Spleen (tissue), 7 donors: ENCODE data around the gene SLC41A3.

ENCODE experiments used
- POLR2A ChIP-seq, 3 donors: fragments of 450-650 bp; IDR thresholded peaks; one replicate each; pipeline ENCODE4 v1.5.1; 2017; ENCODE audit warnings: antibody characterized with exemption in 3 of 3, mild to moderate bottlenecking in 1 of 3
- POLR2AphosphoS5 ChIP-seq, 3 donors: sonication (generic); formaldehyde crosslinking; IDR thresholded peaks; one replicate each; pipeline ENCODE4 v1.5.1; 2017; ENCODE audit warnings: antibody characterized with exemption in 3 of 3
- TF ChIP-seq, protein P1 (sequence below), 11 experiments: fragments of 200-600 bp in 7 of 11; fragments of 450-650 bp in 4 of 11; sonication (generic) in 4 of 11; IDR thresholded peaks in 8 of 11; conservative IDR thresholded peaks in 3 of 11; 1 replicate in 7 of 11; 2 replicates in 4 of 11; pipeline versions ENCODE4 v1.4.0 to v1.8.0; 2016 to 2021; ENCODE audit warnings: antibody characterized with exemption in 11 of 11, inconsistent platforms in 4 of 11, mild to moderate bottlenecking in 1 of 11
- donor health status: DM: no; HTN: no; CAD: no; lungs with moderate emphysema.
- donor health status: DM: no; HTN: no; CAD: no.
- donor health status: DM: no; HTN: no; CAD: no.

DNA sequence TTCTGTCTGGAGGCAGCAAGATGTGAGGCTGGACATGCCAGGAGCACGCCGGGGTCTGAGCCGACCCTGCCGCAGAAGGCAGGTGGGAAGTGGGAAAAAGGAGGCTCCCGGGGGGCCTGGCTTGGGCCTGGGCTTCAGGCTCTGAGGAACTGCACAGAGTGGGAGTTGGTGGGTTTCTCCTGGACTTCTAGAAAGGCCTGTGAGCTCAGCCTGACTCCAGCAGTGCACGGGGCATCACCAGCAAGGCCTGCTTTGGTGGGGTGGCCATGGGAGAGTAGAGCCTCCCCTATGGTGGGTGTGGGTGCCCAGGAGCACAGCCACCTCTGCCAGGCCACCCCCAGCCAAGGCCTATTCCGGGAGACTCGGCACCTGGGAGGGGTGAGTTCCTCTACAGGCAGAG is 18.1 kb upstream of the SLC41A3 start:
- TF ChIP-seq, protein P1, sequence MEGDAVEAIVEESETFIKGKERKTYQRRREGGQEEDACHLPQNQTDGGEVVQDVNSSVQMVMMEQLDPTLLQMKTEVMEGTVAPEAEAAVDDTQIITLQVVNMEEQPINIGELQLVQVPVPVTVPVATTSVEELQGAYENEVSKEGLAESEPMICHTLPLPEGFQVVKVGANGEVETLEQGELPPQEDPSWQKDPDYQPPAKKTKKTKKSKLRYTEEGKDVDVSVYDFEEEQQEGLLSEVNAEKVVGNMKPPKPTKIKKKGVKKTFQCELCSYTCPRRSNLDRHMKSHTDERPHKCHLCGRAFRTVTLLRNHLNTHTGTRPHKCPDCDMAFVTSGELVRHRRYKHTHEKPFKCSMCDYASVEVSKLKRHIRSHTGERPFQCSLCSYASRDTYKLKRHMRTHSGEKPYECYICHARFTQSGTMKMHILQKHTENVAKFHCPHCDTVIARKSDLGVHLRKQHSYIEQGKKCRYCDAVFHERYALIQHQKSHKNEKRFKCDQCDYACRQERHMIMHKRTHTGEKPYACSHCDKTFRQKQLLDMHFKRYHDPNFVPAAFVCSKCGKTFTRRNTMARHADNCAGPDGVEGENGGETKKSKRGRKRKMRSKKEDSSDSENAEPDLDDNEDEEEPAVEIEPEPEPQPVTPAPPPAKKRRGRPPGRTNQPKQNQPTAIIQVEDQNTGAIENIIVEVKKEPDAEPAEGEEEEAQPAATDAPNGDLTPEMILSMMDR (IDR thresholded peaks at IDR 0.05 in 8 of 11, conservative IDR thresholded peaks at IDR 0.05 in 3 of 11), result no peak
- no peak for TF ChIP-seq POLR2A (IDR thresholded peaks at IDR 0.05)
- no peak for TF ChIP-seq POLR2AphosphoS5 (IDR thresholded peaks at IDR 0.05)
